RCC 7860 (cell line): ENCODE results near the gene APOL2.
"Not testable (repeated sequence)": the region's sequence is repeated elsewhere in the genome, so short reads cannot be mapped to it uniquely, and the experiment has no call there.

Experiments
- DNase-seq: peaks from one replicate; pipeline ENCODE4 v3.0.0-alpha.2; 2015; ENCODE audit warnings: low spot score
- FAIRE-seq: peaks from 2 replicates; lab custom pipeline; 2012; peaks lifted over from hg19 to GRCh38; lab: Jason Lieb, UNC

Gene APOL2

DNA sequence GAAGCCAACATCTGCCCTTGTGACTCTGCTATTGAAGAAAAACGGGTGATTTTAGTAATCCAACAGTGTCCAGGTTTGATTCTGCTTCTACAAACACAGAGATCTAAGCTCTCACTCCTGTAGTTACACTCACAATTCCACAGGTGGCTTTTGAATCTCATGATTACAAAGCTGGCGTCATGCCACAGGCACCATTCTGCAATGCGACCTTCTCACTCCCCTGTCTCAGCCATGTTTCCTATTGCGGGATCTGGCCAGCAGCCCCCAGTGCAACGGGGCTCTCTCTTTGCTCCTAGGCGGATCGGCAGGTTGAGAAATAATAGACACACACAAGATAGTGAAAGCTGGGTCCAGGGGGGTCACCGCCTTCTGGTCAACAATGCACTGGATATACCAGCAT is 36.4 kb downstream of the APOL2 start:
- DNase-seq, FAIRE-seq: not testable (repeated sequence)

DNA sequence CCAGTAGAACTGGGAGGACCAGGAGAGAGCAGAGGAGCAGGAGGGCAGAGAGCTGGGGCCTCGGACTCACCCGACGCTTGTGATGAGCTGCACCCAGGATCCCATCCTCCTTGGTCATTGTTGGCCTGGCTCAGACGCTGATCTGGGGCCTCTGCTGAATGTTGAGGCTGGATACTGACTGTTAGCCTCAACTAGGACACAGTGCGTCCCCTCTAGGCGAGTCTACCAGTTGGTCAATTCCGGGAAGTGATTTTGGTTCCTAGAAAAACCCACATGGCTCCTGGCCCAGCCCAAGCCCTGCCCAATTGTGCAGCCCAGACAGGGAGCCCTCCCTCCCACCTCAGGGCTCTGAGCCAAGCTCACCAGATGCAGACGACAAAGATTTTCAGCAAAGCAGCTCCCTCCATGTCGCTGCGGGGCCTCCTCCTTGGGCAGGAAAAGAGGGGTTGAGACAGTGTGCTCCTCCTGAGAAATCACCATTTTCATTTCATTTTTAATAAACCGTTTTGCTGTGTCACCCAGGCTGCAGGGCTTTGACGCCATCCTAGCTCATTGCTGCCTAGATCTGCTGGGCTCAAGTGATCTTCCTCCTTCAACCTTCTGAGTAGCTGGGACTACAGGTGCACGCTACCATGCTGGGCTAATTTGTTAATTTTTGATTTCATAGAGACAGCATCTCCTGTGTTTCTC is 37.6 kb downstream of the APOL2 start, which contains the start of gene APOL4:
Gene APOL4 (minus strand): TSS at position 180 of the 690 bp plus-strand sequence. CDS start 75 bp downstream, at position 105.
- no peak for FAIRE-seq

DNA sequence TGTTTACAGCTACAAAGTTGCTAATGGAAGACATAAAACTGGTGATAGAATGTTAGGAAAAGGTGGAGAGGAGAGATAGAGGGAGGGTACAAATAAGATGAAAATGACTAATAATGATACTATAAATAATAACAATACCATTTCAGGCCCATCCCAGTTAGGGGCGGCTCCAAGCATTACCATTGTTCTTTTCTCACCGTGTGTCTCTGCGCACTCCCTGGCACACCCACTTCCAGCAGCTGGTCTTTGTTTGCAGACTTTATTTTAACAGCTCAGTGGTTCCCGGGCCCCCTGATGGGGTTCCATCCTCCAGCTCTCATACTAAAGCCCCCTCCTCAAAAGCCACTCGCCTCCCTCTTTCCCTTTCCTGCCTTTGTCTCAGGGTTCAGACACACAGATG is 38.3 kb downstream of the APOL2 start:
- FAIRE-seq, DNase-seq: not testable (repeated sequence)

More for the DNA sequence above, 37.6 kb downstream of the APOL2 start, which contains the start of gene APOL4:
- DNase-seq: no peak

DNA sequence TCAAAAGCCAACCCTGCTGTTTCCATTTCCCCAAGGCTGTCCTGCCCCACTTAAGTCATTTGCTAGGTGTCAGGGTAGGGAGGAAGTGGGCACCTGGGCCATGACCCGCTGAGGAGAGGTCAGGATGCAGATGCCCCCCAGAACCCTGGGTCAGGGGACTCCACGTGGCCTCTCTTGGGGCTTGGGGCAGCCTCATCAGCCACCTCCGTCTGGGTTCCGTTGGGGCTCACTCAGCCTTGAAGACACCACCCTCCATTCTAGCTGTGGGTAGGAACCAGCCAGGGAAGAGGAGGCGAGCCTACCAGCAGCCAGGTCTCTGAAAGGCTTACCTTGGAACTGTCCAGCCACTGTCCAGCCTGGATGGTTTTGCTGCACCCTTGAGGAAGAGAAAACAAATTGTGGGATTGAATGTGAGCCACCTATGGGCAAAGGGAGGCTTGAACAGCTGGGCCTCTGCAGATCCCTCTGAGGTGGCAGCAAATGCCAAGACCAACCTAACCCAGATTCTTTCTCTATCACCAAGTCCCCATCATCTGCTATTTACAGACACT is 40.3 kb downstream of the APOL2 start:
- FAIRE-seq (no peak), DNase-seq (no peak)

DNA sequence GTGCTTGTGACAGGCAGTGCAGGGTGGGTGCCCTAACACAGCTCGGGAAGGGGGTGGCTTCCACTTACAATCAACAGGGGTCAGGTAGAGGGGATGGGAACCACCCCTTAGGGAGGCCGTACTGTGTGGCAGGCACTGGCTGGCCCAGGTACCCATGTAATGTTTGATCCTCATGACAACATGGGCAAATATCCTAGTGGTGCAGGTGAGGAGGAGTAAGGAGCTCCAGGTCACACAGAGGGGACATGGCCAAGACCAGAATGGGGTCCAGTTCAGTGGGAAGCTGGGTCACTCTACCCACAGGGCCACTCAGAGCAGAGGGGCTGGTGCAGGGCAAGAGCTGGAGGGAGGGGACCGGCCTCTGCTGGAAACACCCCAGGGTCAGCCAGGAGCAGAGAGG is 40.8 kb downstream of the APOL2 start:
- FAIRE-seq (no peak), DNase-seq (no peak)

DNA sequence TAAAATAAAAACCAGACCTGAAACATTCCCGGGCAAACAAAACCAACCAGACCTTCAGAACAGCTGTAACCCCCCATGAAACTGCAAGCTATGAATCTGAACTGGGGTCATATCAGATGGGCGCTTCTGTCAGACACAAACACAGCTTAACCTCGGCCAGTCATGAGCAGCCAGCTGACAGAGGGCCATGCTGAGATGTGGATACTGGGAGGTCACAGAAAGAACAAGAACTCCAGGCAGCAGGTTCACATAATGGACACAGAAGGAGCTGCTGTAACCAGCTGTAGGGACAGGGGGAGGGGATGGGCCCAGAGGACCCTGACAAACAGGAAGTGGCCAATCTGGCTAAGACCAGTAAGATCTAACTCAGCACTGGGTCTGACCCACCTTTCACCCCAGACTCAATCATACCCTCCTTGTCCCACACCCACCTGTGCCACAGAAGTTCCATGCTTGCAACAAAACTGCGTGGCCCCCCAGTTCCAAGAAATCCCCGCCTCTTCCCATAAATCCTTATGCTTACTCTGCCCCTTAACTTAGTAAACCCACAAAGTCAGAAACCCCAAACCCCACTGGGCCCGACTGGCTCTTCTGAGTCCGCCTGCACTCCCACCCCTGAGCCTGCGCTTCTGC is 41.7 kb downstream of the APOL2 start:
- FAIRE-seq (no peak), DNase-seq (no peak)

DNA sequence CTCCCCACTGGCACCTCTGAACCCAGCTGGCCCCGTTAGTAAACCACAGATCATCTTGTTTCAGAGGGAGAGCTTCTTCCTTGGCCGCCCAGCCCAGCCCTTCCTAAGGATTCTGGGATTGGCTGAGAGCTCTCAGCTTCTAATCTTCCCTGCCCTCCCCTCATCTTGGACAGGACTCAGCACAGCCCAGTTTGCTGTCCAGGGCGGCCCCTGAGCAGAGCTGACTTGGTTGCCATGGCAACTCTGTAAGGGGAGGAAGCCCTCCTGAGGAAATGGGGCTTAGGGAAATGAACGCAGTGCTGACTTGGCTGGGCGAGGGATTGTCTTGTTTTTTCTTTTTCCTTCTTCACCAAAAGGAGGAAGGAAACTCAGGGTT is 42.3 kb downstream of the APOL2 start:
- DNase-seq: no peak
- FAIRE-seq: no peak

DNA sequence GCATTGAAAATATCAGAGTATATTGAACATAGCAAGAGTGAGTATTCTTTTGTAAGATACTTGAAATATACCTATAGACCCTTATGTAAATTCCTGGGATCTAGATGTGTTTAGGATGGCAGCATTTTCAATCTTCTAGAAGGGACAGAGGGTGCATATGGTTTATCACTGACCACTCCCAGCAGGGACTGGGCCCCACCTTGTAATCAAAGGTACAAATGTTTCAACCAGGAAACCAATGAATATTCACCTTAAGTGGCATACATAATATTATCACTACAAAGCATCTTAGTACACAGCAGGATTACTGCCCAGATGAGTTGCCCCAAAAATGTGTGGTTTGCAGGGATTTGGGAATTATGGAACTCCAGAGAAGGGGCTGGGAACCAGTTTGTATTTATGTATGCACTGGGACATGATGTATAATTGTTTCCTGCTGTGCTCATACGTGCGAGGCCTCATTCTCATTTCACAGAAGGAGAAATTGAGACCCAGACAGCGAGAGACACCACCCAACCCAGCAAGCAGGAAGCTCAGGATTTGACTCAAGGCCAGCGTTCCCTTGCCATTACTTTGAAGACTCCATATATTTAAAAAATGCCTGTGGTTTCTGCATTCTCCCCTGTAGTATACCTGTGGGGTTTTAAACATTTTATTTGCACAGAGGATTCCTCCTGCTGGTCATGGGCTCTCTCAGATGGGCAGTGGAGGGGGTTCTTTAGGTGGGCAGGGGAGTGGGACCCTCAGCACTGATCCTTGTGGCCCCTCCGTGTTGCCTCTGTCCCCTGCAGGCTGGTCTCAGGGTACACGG is 42.9 kb downstream of the APOL2 start:
- FAIRE-seq (no peak), DNase-seq (no peak)

DNA sequence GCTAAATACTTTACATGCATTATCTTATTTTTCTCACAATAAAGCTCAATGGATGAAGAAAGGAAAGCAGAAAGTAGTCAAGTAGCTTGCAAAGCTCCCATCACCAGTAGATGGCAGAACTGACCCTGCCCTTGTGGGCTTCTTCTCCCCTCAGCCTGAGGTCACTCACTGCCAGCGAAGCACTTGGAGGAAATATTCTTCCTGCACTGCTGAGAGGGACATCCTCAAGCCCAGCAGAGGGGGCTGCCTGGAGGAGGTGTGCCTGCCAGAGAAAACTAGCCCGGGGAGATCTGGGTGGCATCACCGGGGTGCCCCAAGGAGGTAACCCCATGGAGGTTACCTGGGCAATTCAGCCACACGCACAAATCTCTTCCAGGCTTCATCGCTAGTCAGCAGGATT is 44.4 kb downstream of the APOL2 start:
- FAIRE-seq: peak; percentile 75
- peak; percentile 57 for DNase-seq

DNA sequence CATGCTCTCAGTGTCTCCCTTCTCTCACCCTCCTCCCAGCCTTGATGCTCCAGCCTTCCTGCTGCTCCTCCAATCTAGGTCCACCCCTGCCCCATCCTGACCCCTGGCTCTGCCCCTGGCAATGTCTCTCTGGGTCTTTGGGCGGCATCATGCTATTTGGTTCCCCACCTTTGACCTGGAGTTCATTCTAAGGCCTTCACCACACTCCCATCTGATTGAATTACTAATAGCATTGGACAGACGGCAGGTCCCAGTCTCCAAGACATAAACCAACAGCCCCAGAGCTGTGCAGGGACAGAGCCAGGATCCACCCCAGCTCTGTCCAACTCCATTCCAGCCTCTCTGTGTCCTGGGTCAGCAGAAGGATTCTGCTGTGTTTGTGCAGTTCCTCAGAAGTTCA is 44.9 kb downstream of the APOL2 start:
- no peak for FAIRE-seq

DNA sequence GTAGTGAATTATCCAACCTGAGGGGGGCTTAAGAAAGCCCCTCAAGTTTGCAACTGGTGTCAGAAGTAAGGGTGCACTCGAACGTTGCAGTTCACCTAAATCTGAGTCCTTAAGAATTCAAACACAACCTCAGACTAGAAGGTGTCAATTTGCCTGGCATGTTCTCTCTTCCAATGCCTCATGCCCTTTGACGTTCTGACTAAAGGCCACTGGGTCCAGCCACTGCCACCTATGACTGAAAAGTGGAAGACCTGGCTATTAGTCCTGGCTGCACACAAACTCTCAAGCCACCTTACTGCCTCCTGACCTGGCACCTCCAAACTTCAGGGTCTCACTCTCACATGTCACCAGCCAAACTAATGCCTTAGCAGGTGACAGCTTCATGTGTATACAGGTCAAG is 45.8 kb downstream of the APOL2 start:
- DNase-seq: no peak
- FAIRE-seq: no peak

More for the DNA sequence above, 44.9 kb downstream of the APOL2 start:
- no peak for DNase-seq

DNA sequence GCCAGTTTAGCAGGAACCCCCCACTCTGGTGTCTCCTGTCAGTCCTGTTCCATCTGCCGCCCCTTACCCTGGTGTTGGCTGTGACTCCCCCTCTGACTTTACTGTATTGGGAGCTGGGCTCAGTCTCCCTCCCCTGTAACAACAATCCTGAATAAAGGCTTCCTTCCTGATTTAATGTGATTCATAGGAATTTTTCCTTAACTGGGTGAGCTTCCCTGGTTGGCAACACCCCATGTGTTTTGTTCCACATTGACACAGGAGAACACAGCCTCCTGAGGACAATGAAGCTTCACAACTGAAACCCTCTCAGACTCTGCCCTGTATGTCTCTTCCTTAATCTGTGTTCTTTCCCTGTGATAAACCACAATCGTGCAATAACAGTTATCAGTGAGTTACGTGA is 46.2 kb downstream of the APOL2 start:
- FAIRE-seq (no peak), DNase-seq (no peak)

DNA sequence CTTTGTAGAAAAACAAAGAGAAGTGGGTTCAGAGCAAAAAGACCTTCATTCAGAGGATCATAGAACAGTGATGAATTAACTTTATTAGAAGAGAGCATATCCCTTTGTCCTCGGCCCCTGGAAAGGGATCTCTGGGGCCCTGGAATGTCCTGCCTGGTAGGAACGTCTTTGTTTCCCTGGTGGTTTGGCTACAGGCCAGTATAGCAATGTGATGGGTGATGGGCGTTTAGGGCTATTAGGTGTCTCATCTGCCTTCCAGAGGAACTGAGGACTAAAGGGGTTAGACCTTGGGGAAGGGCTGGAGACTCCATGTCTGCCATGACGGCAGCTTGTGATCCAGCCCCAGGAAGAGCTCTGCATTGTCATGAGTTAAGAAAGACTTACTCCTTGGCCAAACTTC is 46.8 kb downstream of the APOL2 start:
- no peak for FAIRE-seq
- DNase-seq: no peak

DNA sequence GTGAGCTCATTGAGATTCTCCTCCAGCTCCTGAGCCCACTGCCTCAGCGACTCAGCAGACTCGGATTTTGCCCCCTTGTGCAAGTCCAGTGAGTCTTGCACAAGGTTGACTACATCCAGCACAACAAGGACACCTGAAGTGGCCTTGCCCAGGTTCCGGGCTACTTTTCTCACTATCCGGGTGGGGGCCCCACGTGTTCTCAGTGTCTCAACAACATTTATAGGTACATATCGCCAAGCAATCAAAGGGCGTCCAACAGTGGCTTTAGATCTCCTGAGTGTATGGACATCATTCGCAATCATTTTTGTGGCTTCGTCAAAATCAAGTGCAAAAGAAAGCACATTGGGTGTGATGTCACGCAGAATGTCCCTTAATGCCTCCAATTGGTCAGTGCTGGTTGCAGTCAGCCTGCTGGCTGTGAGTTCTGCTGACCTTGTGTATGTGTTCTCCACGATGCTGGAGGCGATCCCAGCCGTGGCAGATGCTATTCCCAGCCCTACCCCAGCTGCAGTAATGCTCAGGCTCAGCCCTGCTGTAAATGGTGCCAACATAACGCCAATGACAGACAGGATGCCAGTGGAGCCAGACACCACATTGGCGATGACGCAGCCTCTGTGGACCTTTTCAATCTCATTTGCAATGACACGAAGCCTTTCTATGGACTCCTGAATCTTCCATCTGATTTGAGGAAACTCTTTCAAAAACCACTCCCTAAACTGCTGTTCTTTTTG is 48.1 kb downstream of the APOL2 start:
- FAIRE-seq (no peak), DNase-seq (no peak)

DNA sequence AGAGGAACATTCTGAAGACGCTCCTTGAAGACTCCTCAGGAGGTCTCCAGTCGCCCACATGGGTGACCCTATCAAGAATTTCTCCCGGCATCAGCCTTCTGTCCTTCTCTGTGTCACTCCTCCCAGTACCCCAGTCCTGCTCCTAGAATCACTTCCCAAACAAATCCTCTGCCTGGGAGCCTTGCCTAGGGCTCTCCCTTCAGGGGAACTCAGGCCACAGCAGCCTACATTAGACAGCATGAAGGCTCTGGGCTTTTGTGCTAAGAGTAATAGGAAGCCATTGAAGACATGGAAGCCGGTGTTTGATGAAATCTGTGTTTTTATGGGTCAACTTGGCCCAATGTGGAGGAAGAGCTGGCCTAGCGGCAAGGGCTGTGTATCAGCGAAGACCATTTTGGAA is 51.5 kb downstream of the APOL2 start:
- FAIRE-seq, DNase-seq: not testable (repeated sequence)

DNA sequence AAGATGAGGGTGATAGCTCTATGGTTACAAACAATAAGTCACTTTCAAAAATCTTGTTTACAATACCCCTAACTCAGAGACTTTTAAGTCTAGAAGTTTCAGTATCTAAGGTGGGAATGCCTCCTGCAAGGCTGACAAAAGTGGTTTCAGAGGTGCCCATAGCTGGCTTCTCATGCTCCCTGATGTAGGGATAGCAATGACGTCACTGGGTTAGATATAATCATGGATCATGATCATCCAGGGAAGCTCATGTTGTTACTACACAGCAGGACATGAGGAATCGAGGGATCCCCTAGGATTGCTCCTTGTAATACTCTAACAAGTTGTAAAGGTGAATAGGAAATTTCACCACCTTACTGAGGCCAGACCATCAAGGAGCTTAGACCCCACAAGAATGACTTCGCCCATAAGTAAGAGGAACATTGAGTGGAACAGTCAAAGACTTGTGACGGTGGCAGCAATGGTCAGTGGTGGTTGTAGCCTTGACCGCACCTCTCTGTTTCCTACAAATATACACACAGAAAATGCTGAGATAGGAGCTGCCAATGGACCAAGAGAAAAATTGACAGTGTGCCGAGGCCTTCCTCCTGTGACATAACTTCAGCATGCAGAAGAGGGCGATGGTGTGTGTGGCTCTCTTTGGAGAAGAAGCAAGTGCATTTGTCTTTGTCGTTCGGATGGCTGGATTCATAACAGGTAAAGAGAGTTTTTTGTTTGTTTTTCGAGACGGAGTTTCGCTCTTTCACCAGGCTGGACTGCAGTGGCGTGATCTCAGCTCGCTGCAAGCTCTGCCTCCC is 53.3 kb downstream of the APOL2 start:
- DNase-seq: no peak
- no peak for FAIRE-seq

DNA sequence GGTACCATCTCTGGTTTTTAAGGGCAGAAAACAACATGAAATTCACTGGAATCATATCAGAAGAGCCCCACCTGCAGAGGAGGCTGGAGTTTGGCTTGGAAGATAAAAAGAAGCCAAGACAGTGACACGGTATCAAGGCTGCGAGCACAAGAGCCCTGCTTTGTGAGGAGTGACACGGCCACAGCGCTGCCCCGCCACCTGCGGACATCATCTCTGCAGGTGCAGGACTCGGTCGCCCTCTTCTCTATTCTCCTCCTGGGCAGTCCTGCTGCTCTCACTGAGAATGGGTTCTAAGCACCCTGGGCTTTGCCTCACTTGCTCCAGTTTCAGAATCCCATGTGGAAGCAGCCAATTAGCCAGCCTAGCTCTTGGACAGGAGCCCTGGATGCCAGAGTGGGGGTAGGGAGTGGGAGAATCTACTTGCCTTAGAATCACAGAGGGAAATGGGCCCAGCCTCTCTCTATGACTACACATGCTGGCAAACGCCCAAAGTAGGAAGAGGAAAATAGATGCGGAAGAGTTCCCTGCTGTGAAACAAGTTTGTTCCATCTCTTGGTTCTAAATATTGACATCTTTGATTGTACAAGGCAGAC is 54.8 kb downstream of the APOL2 start:
- DNase-seq: no peak
- no peak for FAIRE-seq

DNA sequence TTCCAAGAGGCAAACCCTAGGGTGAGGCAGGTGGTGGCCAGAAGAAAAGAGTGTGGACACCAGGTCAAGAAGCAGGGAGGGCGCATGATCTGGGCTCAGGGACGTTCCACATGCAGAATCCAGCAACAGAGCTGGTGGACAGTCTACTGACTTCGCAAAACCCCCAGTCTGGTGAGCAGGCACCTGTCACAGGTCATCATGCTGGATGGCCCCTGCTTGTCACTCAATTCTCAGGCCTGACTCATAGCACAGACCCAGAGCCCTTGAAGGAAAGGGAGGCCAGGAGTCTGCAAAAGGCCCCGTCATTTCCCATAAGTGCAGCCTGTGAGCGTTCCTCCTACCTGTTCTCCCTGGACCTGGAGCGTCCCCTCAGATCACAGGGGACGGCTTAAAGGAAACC is 55.9 kb downstream of the APOL2 start:
- no peak for FAIRE-seq

DNA sequence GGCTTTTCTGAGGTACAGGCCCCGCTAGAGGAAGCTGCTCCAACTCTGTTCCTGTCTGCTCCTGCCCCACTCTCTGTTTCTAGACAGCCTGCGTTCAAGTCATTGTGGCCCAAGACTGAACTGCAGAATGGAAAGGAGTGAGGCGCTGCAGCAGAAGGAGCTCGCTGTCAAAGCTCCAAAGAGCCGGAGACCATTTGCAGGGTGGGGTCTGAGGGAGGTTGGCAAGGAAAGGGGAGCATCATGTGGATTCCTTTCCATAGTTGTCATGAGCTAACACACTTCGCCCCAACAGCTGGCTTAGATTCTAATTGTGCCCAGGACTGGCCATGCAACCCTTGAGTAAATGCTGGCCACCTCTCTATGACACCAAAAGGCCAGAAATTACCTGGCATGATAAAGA is 56.5 kb downstream of the APOL2 start:
- no peak for FAIRE-seq
- no peak for DNase-seq

More for the DNA sequence above, 55.9 kb downstream of the APOL2 start:
- DNase-seq: no peak

DNA sequence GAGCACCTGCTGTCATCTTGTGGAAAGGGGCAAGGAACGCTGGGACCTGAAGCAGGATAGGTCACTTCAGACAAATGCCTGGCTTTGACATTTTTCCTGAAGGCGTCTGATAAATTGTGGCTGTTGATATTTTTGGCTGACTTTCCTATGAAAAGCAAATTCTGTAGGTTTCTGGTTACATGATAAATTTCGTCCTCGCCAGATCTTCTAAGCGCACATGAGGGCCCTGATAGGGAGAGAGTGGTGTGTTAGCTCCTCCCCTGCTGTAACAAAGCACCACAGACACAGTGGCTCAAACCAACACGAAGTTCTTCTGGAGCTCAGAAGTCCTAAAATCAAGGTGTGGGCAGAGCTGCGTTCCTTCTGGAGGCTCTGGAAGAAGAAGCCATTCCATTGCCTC is 57.3 kb downstream of the APOL2 start:
- no peak for DNase-seq
- FAIRE-seq: no peak
